Measurements from ENCODE around the gene PNMA1.

Gene PNMA1

DNA sequence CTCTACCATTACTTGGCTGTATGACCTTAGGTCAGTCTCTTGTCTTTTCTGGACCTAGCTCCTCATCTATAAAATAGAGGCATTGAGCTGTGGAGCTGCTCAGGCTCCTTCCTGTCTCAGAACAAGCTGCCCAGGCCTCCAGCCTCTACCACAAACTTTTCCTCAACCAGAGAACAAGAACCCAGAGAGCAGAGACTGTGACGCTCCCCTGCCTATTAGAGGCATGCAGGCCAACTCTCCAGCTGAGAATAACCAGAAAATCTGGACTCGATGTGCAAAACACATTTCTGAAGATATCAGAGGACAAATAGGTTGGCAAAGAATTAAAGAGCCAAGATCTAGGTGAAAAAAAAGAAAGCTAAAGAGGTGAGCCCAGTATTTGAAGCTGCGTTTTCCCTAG lies 17.8 kb upstream of the PNMA1 start:
- no peak for DNase-seq

DNA sequence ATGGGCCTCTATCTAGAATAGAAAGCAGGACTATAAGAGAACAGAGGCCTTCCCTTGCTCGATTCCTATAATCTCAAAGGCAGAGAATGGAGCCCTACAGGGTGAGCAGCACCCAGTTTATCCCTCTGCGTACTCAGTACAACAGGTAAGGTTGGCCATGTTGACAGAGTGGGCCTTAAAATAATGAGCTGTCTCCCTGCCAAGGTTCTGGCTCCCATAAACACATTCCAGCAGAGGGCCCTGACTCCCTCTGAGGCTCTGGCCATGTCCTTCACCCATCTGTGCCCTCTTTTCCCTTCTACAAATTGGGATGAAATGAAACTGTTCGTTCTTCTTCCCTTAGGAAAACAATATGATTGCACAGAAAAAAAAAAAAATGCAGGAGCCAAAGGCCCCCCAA lies 16.9 kb upstream of the PNMA1 start:
- DNase-seq, result no peak

DNA sequence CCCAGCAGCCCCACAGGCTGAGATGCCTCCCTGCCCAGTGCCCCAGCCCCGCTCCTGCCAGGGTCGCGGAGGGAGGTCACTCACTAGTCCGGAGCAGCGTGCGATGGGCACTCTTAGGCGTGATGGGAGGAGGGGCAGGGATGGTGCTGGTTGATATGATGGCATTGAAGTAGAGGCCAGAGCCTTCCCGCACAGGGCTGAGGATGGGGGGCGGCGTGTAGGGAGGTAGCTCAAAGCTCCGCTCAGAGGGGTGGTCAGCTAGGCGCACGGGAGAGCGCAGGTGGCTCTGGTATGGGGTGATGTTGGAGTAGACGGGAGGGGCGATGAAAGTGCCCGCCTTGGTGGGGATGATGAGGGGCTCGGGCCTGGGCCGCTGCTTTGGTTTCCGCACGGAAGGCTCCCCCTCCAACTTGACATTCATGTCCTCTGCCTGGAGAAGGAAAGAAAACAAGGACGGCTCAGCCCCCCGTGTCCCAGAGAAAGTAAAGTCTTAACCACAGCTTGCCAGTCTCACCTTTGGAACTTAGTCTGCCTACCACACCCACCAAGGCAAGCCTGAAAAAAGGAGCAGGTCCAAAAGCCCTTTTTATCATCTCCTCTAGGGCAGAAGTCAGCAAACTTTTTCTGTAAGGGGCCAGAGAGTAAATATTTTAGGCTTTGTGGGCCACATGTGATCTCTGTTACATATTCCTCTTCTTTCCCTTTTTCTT lies 15.5 kb upstream of the PNMA1 start:
- DNase-seq, result no peak

DNA sequence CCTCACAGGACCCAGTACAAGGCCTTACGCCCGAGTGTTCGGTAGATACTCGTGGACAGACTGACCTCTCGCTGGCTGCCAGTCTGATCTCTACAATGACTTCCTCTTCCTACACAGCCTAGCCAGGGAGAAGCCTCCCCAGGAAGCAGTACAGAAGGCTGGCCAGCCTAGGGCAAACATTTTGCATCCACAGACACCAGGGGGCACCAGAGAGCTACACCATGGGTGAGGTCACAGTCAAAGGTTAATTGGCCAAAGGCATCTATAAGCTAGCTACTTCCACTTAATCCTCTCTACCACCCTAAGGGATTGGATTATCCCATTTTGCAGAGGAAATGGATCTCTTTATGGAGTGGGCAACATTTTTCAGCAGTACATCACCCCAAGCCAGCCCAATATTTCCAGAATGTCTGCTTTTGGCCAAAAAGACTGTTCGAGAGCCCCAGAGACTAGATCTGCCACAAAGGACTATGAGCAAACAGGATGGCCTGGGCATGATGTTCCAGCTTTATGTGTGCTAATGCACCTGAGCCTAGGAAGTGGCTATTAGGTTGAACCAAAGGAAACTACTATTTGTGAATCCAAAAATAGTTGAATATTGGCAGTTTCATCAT lies 14.6 kb upstream of the PNMA1 start:
- peak; percentile 65 for DNase-seq

DNA sequence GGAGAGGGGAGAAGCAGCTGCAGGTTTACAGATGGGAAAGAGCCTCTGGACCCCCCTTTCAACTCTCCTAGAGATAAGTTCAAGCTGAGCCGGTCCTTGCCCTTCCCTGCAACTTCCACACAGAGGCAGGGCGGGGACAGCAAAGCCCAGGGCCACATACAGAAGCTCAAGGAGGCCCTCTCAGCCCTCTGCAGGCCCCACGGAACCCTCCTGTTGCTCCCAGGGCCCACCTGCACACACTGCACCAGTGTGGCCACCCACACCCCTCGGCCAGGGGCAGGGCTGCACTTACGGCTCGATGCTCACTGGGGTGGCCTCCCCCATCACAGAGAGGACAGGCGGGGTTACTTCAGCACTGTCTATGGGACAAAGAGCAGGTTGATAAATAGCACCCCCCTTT lies 13.0 kb upstream of the PNMA1 start:
- no peak for DNase-seq

DNA sequence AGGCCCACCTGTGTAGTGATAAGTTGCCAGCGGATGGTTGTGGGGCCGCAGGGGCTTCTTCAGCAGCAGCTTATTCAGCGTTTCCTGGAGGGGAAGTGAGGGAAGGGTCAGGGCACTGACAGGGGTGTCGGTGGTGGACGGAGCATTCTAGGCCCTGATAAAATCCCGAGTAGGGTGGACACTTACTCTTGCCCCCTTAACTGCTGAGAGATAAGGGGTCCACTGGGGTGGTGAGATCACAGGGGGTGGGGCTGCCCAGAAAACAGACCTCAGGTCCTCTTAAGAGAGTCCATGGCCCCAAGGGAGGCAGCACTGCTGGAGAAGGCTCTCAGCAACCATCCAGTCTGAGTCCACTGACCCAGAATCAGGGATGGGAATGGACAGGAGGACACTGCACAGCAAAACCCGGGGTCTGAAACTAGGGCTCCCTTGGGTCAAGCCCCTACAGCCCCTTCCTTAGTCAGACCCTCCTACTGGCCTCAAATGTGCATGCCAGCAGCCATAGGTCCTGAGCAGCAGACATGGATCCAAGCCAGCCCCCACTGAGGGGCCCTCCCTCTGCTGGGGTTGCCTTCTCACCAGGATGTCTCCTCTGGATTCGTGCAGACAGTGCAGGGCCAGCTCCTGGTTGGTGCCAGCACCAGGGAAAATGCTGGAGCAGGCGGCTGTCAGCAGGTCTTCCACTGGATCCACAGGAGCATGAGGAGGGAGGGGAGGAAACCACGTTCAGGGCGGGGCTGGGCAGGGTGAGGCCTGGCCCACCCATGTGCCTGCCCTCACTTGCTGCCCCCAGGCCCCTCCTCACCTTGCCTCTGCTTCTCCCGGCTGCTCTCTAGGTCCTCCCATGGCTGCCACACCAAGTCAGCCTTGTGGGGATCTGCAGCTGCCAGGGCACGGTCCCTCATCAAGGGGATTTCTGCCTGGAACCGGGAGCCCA lies 12.1 kb upstream of the PNMA1 start:
- DNase-seq, result no peak

DNA sequence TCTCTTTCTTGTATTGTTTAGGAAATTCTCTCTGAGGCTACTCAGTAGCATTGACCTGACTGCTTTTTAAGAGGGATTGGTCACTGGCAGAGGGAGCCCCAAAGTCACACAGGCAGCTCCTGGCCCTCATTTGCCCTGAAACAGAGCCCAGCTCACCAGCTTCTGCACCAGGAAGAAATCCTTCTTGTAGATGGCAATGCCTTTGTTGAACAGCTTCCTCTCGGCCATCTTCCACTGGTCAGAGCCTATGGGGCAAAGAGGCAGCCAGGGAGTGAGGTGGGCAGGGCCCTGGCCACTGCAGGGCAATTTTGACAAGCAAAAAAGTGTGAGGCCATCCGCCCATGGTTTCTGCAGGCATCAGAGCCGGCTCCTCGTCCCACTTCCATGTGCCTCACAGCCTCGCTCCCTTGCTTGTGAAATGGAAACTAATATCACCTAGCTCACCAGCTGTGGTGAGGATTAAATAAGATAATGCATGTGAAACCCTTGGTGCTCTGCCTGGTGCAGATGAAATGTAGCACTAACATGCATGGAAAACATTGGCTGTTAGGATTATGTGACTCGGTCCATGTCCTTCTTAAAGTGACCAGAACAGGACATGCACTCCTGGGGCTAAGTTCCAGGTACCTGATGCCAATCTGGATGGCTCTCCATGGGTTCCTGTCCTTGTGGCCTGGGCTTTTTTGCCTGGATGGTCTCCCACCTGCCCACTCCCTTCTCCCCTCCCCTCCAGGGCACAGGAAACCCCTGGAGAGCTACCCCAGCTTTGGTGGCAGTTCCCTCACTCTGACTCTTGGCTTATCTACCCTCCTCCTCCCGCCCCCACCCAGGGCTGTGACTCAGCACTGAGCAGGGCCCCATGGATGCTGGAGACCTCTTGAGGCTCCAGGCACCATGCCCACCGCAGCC lies 11.2 kb upstream of the PNMA1 start:
- no peak for DNase-seq

DNA sequence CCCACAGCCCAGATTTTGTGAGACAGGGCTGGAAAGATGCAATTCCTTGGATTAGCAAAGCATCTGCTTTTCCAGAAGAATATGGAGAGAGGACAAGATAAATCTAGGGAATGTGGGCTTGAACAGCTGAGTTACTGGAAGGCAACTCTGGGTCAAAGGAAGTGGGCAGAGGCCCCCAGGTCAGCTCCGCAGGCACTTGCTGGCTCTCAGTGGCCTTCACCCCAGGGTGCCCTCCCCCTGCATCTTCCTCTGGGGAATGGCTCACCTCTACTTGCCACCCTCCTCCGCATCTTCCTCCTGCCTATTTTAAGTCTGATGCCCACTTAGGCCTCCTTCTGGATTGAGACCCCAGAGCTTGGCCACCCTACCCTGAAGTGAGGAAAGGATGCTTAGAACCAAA lies 10.5 kb upstream of the PNMA1 start:
- DNase-seq, result no peak

DNA sequence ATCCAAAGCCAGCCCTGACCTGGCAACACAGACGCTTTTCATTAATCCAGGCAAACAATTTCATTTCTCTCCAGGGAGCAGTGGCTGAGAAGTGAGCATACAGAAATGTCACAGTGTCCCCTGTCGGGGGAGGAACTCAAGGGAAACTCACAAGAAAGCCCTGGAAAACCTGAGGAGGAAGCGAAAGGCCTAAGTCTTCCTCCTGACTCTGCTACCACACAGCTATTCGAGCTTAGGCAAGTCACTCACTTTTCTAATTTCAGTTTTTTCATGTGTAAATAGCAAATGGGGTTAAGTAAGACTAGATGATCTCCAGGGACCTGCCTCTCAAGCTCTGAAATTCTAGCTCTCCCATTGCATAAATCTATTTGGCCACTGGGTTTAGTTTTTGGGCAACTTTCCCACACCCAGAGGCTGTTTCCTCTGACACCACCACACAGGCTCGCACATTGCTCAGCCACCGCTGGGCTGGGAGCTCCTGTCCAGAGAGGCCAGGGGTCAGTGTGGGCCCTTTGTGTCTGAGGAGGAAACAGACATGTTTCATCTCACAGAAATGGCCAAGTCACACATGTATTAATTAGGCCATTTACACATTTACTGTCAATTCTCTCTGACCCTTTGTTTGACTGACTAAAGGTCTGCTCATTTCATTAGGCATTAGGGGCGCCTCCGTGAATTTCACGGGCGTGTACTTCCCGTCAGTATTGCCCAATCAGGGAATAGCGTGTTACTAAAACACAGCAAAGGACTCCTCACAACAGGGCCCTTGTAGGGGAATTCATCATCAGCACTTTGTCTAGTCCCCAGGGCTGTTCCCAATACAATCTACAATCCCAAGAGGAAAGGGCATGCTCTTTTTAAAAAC lies 9.8 kb upstream of the PNMA1 start:
- DNase-seq, result no peak

DNA sequence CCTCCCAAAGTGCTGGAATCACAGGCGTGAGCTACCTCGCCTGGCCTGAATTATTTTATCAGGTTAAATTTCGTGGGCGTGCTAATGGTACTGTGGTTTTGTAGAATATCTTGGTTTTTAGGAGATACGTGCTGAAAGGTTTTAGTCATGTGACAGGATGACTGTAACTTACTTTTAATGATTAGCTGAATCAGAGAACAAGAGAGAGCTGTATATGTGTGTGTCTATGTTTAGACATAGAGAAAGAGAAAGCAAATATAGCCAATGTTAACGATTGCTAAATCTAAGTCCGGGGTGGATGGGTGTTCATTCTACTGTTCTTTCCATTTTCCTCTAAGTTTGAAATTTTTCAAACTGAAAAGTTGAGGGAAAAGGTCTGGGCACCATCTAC lies 9.2 kb upstream of the PNMA1 start:
- DNase-seq, result no peak

DNA sequence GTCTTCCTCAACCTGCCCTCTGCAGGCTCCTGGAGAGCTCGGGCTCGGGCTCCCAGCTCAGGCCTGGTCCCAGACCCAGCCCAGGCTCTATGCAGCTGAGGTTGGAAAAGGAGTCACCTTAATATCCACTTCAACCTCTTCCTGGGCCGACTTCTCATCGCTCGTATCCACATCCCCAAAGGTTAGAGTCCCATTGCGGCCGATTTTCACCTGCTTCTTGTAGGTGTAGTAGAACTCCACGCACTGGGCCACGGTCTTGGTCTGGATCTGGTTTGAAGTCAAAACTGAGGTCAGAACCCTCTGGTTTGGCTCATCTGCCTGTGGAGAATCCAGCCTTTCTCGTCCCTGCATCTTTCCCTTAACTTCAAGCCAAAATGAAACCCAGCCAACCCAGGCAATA lies 8.4 kb upstream of the PNMA1 start:
- DNase-seq, result no peak

DNA sequence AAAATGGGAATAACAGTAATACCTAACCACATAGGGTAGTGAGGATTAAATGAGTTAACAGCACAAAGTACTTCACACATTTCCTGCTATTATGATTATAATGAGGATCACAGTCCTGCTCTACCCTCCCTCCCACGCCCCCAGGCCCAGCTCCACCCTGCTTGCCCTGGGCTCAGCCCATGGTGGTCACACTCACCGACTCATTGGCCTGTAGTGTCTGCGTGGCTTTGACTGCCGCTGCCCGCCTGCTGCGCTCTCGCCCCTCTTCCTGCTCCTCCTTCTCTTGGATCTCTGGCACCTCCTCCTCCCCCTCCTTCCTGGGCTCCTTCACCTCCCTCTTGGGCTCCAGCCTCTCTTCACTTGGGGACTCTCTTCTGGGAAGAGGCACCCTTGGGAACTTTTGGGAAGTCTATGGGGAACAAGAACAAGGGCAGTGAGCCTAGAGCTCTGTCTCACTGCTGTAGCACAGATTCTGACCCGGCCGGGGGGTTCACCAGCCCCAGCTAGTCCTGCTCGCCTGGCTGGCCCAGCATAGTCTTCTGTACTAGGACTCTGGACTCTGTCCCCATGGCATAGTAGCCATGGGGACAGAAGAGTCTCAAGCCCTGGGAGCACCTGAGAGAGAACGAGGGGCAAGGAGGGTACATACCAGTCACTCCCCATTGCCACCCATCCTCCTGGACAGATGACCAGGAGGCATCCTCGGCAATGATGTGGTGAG lies 7.1 kb upstream of the PNMA1 start:
- DNase-seq, result no peak

DNA sequence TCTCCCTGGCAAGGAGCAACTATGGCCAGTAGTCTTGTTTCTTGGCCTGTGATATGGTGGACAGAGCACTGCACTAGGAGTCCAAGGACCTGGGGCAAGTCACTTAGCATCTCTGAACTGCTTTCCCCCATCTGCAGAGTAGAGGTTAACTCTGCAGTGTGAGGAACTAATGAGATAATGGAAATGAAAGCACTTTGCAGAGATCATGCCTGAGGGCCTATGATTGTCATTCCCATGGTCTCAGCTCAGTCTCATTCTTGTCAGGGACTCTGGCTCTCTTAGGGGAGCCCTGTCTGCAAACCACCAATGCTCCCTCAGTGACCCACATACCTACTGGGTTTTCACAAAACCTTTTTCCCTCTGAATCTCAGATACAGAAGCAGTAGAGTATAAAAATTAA lies 6.5 kb upstream of the PNMA1 start:
- DNase-seq, result no peak

DNA sequence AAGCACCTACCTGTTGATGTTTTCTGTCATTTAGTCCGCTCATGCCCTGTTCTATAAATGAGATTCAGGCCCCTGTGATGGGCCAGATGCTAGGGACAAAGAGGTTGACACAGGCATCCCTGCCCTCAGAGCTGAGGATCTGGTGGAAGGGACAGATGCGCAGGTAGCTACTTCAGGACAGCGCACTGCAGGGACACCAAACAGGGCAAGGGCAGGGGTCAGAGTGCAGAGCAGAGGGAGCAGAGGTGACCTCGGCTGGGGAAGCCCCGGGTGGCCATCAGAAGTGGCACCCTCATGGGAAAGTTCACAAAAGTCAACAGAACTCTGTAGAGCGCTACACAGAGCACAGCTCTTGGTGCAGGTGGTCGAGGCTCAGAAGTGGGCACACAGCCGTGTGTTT lies 5.6 kb upstream of the PNMA1 start:
- no peak for DNase-seq

DNA sequence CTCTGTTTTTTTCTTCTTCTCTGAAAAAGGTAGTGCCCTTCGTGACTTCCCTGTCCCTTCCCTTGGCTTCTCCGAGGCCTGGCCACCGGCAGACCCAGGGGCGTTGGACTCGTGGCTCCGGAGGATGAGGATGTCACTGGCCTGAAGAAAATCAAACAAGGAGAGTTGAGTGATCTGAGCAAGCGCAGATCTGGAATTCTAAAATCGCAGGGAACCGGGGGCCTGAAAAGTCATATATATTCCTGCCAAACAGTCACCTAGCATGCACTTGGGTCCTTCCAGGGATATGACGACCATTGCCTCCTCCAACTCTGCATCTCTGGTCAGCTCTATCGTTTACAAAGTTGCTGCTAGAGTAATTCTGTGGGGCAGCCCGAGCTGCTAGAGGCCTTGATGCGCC lies 5.2 kb upstream of the PNMA1 start:
- no peak for DNase-seq

DNA sequence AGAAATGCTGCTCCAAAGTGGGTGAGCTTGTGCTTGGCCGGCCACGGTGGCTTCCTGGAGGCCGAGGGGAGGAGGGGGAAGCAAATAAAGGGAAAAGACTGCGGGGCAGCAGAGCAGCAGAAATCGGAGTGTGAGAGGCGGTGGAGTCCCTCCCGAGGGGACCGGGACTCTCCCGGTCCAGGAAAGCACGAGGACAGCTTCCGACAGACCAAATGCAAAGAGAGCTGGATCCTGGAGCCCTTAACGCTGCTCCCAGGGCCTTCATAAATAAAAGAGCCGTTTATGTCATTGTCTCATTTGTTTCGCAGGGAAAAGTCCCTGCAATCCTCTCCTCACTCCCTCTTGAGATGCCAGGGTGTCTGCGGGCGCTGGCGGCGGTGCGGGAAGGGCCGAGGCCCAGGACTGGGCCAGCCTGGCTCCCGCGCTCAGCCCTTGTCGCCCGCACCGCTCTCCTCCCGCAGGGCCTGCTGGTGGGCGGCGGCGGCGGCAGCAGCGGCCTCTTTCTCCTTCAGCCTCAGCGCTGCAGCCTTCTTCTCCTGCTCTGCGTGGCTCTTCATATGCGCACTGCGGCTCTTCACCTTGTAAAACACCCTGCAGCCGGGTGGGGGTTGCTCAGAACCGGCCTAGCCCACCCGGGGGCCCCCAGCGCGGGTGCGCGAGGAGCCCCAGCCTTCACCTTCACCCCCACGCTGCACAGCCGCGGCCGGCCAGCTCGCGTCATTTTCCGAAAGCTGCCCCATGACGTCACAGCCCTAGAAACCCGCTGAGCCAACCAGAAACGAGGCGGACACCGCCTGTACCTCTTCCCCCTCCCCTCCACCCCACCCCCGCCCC lies 4.5 kb upstream of the PNMA1 start:
- no peak for DNase-seq

DNA sequence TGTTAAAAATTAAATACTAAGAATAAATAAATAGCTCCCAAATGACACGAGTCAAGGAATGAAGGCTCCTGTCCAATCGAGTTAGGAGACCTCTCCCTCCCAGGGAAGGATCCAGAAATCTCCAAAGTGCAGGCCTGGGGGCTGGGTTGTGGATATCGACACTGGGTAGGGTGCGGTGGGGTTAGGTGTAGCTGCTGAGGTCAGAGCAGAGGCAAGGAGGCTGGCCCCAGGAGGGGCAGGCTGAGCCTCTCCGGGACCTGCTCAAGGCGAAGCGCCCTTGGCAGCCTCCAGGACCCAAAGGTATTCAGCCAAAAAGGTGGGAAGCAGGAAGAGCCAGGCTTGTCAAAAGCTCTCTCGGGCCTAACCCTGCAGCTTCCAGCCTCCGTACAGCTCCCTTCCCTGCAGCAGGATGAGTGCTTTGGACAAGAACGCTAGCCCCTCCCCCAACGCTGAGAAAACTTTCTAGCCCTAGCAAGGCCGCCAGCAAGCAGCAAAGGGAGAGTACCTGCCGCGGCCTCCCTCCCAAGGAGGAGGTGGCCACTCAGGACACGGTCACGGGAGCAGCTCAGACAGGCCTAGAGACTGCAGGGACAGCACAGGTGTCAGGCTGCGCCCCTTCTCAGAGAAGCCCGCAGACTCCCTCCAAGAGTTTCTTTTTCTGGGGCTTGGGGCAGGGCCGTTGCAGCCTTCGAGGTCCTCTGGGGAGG lies 3.7 kb upstream of the PNMA1 start:
- DNase-seq, result no peak

DNA sequence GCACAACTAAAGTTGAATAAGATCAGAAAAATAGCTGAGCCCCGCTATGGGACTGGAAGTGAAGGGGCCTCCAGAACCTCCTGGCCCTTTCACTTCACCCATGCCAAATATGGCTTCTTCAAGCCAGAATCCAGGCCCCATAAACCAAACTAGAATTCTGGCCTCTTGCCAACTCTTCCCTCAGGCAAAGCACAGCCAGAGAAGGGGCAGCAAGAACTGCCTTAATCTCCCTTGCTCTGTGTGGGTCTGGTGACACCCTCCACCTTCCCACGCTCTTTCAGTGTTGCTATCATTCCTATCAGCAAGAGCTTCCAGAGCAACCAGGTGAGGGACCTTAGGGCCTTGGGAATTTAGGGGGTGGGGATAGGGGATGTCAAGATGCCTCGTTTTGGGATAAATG lies 3.1 kb upstream of the PNMA1 start:
- peak; percentile 8 for DNase-seq

DNA sequence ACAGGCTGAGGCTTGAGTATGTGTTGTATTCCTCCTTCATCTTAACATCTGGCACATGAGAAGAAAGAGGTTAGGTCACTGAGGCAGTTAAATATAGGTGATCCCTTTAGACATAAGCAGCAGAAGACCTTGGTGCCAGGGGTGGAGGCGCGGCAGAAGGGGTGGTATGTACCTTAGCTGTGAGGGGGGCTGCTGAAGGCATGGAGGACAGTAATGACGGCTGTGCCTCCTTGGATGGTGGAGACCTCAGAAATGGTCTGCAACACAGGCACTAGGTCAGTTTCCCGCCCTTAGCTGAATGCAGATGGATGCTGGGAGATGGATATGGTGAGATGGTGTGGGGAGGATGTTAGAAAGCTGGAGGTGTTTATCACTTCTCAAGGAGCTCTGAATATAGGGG lies 1.5 kb upstream of the PNMA1 start:
- no peak for DNase-seq

DNA sequence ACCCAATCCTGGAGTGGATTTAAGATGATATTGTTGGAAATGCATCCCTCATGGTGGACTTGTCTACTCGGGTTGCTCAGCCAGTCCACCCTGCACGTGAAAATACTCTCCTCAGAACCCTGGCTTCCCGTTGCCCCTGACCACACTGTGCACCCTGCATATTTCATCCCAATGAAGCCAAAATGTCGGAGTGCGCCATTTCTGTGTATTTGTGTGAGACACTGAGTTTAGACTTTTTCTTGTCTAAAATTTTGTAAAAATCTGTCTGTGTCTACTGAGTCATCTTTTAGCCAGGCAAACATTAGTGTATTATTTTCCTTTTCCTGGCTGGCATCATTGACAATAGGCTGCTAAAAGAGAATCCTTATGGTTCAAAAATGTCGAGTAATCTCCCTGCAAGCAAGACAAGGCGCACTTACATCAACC lies 485 bp upstream of the PNMA1 start:
- peak; percentile 65 for DNase-seq
